T-helper 22 cell (primary cell): ENCODE measurements around the gene SH3GL1.
A peak's percentile ranks its signal among the peaks of the same experiment; 100 is the strongest.

Experiments
- DNase-seq: peaks from one replicate; pipeline ENCODE4 v3.0.0-alpha.2; 2020; ENCODE audit warnings: low read depth

Gene SH3GL1

DNA sequence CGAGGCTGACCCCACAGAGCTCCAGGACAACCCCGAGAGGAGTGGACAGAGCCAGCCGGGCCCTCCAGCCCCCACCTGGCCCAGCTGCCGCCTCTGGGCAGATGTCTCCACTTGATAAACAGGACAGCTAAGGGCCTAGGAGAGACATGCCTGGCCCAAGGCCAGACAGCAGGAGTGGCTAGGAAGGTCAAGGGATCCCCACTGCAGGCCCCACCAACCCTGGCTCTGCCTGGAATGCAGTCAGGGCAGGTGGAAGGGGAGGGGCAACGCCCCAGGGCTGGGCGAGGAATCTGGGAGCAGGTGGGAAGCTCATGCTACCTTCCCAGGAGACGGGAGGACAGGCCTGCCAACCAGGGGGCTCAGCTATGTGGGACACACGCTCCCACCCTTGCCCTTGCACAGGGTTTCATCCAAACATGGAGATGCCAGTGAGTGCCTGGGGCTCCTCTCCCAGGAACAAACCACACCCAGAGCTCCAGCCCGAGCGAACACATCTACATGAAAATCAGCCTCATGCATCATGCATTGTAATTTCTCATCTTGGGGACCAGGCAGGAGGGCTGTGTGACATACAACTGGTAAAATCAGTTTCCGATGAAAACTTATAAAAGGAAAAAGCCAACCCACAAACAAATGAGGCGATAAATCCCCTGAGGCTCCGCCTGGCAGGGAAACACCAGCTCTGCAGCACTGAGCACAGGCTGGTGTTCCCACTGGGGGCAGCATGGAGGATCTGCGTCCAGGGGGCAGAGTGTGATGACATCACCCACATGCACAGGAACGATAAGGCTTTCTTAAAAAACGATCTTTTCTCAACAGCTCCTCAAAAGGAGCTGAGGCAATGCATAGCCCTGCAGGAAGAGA is 25.0 kb downstream of the SH3GL1 start:
- DNase-seq = no peak

DNA sequence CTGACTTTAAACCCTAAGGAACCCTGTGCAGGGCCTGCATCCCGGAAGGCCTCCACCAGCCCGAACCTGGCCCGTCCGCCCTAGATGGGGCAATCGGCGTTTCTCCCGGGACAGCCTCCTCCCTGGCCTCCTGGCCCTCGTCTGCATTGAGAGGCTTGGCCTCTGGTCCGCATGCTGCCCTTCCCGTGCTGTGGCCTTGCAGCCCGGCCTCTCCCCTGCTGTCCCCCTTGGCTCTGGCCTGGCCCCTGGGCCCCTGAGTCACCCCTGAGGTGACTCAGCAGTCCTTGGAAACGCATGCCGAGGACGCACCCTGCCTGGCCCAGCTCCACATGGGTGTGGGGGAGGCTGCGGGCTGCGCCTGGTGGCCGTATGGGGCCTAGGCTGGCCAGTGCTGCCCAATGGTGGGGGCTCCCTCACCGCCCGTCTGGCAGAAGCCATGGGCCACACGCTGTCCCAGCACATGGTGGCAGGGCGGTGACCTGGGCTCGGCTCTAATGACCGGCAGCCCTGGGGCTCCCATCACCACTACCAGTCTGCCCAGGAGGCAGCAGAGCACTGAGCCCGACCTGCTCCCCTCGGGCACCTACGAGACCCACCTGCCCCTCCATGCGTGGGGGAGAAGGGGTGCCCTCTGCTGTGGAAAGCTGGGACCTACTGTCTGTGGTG is 25.7 kb downstream of the SH3GL1 start:
- no peak for DNase-seq

DNA sequence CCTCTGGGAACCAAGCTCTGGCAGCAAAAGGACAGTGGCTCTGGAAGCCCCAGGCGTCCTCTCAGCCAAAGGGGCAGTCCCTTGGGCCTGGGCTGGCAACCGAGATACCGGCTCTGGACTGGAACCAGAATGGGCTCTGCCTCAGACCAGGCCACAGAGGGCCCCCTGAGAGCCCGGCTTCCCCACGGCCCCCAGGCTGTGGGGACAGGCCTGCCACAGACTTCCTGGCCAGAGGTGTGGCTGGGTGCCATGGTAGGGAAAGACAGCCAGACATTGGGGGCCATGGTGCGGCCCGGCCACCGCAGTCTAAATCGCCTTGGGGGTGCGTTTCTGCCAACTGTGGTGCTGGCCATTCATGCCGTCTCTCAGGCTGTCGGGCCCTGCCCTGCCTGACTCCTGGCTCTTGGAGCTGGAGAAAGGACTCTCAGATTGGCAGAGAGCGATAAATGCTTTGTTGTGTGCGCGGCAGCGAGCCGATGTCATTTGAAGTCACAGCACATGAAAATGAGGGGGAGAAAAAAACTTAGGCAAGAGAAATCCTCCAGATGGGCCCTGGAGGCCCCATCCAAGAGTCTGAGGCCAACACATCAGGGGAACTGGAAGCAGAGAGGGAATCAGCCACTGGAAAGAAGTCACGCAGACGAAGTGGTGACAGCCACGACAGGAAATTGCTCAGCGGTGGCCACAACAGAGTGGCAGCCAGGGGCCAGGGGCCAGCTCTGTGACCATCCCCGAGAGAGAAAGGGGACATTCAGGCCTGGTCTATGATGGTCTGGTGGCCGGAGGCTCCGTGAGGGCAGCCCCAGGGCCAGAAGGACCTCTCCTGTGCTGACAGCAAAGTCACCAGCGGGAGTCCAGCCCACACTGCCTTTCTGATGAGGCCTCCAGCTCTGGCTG is 26.5 kb downstream of the SH3GL1 start:
- no peak for DNase-seq

DNA sequence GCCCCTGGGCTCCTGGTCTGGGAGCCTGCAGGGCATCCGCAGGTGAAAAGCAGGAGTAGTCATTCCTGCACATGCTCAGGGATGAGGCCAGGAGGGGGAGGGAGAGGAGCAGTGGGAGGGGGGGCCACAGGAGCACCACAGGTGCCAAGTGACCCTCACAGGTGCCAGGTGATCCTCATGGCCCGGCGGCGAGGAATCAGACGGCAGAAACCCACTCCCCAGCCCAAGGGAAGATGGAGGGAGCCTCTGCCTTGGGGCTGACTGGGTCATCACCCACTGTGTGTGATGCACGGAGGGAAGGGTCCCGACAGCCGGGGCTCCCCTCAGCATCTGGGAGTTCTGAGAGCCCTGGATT is 27.4 kb downstream of the SH3GL1 start:
- DNase-seq = no peak

DNA sequence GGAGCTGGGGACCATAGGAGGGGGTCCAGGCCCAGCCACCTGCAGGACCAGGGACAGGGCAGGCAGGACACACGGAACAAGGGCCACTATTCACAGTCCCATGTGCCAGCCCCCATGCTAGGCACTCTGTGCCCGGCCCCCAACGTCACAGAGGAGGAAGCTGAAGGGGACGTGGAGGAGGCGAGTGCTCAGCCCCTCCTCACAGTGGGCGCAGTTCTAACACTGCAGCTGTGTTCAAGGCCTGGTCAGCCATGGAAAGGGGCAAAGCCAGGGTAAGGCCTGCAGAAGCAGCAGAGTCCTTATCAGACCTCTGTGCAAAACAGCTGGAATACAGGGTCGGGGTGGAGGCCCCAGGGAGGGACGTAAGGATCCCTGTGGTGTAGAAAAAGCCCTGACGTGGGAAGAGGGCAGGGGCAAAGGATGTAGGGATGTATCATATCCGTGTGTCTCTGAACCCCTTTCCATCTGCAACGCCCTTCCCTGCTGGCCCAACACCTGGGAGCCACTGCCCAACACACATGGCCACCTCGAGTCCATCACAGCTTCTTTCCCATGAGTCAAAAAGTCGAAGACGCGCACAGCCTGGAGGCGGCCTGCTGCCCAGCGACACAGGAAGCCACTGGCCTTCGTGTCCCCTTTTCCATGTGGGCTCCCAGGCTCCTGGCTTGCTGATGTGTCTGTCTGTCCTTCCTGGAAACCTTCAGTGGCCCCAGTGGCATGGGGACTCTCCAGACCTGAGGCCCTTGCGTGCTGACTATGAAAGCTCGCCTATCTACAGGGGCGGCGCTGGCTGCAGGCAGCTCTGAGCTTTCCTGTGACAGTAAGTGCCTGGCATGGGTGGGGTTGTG is 28.0 kb downstream of the SH3GL1 start:
- DNase-seq = no peak

DNA sequence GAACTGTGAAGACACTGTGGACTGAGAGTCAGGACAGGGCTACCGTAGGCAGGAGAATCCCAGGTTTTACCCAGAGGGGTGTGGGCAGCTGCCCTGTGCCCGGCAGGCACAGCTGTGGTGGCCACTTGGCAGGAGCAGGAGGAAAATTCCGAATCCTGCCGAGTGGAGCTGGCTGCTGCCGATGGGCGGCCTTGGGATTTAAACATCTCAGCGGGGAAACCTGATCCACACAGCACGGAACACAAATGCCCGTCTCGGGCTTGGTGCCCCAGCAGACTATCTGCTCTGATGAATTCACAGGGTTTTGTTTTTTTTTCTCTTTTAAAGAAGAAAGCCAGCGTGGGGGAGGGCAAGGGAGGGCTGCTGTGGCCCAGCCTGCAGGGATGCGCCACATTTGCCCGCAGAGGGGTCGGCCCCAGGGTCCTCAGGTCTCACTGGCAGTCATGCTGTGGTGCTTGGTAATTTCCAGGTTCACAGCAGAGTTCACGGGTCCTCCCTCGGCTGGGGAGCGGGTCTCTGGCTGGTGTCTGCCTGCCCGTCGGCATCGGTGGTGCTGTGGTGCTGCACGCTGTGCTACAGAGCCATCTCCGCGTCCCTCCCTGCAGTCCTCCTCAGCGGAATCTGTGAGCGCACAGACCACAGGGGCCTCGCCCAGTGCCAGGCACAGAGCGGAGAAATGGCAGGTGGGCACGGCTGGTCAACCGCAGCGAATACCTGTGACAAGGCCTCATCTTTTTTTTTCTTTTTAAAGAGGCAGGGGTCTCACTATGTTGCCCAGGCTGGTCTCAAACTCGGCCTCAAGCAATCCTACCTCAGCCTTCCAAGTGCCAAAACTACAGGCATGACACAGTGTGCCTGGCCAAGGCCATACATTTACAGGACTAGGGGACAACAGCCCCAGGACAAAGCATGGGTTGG is 28.8 kb downstream of the SH3GL1 start:
- no peak for DNase-seq

DNA sequence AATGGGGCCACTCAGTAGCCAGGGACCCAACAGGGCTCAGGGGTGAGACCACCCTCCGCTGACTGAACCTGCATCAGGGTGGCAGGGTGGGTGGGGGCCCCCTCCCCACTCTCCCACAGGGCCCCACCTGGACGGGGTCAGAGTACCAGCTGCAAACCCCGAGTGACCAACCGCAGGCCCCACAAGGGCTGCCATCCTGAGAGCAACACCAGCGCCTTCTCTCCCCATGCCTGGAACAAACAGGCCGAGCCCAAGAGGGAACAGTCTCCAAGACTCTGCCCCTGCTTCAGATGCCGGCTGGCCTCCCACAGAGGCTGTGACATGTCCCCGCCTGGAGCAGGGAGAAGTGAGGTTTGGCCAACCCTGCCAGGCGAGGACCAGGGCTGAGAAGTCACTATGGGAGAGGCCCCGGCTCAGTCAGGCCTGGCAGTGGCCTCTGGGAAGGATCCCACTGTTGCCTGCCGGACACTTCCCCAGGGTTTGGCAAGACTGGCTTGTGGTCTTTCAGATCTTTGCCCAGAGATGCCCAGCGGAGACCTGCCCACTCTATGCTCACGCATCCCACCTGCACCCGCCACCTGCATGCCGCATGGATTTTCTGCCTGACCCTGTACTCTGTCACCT is 29.8 kb downstream of the SH3GL1 start:
- no peak for DNase-seq

DNA sequence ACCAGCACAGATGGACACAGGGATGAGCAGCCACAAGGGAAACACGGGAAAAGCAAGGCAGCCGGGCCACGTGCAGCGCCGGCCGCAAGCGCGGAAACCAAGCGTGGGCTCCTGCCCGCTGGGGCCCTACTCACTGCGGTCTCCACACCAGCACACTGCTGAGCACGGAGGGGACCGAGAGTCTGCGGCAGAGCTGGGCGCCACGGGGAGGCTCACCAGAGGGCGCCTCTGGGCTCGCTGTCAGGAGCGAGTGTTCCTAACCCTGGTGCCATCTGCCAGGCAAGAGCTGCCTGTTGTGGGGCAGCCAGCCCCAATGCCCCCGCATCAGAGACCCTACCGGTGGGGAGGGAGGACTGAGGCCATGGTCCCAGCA is 30.5 kb downstream of the SH3GL1 start:
- DNase-seq = peak; percentile 48

DNA sequence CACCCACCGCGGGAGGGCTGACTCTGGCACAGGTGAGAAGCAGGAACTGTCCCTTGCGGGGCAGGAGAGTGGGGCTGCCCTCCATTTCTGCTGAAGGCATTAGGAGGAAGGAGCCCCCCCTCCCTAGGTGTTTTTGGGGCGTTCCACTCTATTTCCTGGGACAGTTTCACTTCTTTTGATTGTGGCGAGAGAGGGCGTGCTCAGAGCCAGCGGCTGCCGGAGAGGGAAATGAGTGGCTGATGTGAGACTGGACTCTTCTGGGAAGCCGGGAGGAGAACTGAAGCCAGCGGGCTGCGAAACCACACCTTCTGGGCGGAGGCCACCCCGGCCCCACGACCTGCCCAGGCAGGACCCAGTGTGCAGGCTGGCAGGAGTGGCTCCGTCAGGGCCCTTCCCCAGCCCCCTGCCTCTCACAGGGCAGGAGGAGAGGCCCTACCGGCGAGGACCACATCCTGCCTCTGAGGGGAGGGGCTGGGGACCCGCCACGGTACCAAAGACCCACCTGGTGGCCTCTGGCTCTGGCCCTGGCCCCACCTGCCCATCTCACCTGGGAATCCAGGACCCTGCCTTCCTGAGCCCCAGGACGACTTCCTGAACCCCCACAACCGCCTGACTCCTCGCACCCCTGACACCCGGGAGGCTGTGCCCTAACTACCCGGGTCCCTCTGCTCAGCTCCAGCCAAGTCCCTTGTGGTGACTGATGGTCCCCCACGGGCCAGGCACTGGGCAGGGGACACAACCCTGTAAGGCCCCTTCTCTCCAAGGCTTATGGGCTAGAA is 31.0 kb downstream of the SH3GL1 start:
- peak; percentile 62 for DNase-seq

DNA sequence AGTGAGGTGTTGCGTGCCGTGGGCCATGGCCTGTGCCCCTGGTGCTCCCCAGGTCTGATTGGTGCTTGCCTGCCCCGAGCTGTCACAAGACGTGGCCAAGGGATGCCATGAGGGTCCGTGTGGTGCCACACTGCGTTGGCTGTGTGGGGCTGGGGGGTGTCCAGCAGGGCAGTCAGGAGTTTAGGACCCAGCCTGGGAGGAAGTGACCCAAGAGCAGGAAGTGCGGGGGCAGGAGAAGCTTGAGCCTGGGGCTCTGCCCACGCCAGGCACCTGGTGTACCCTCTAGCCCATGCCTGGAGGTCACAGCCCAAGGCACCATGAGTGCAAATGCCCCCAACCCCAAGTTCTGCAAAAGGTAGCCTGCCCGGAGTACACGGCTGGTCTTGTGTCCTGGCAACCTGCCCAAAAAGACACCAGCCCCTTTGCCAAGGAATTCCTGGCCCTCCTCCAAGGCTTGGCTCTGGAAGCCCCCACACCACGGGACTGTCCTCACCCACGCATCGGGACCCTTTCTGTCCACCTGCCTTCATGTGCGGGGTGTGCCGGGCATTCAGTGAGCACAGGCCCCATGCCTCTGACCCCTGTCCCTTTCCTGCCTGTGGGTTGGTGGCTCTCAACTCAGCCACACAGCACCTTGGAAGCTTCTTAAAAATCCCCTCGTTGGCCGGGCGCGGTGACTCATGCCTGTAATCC is 32.1 kb downstream of the SH3GL1 start:
- no peak for DNase-seq

DNA sequence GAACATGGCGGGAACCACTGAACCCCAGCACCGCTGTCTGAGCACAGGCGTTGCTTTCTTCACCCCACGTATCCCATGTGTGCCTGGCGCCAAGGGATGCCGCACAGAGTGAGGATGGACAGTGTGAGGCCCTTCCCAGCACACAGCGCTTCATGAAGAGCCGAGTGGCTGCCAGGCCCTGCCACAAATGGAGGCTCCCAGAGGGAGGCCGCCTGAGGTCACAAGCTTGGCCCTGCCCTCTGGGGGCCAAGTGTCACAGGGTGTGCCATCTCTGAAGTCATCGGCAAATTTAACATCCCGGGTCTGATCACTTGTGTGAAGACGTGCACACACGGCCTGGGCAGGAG is 32.6 kb downstream of the SH3GL1 start:
- DNase-seq = no peak

DNA sequence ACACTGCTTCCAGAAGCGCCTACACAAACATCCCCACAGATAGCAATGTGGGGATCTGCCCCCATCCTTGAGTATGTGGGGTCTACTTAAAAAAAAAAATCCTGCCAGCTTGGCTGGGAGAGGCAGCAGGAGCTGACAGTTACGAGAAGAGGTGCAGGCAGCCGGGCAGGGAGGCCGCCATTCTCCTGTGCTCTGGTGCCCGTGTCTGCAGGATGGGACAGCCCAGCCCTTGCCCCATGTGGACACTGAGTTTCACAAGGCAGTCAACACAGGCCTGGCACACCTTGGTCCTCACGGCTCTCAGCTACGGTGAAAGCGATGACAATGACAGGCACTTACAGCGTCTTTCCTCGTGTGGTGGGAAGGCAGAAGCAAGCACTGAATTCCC is 33.0 kb downstream of the SH3GL1 start:
- DNase-seq = no peak

DNA sequence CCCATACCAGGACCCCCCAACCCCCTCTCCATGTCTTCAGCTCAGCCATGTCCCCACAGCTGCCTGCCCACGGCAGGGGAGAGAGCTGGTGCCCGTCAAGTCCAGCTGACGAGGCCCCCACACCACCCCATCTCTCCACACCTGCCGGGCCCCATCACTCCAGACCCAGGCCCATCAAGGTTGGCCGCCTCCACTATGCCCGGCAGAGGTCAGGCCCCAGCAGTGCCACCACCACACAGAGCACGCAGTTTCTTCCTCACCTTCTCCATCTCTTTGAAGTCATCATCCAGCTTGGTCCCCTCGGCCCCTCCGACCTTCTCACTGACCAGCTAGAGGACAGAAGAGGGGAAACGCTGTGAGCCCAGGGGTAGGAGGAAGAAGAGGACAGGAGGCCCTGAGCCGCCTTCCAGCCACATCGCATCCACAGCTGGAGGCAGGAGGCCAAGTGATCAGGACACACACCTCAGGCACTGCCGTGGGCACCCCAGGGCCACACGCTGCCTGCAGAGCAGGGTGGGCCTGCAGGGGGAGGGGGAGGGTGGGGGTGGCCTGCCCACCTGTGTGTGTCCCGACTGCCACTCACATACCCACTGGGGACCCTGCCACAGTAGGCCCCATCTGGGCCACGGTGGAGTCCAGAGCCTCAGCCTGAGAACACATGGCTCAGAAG is 33.5 kb downstream of the SH3GL1 start:
- no peak for DNase-seq

DNA sequence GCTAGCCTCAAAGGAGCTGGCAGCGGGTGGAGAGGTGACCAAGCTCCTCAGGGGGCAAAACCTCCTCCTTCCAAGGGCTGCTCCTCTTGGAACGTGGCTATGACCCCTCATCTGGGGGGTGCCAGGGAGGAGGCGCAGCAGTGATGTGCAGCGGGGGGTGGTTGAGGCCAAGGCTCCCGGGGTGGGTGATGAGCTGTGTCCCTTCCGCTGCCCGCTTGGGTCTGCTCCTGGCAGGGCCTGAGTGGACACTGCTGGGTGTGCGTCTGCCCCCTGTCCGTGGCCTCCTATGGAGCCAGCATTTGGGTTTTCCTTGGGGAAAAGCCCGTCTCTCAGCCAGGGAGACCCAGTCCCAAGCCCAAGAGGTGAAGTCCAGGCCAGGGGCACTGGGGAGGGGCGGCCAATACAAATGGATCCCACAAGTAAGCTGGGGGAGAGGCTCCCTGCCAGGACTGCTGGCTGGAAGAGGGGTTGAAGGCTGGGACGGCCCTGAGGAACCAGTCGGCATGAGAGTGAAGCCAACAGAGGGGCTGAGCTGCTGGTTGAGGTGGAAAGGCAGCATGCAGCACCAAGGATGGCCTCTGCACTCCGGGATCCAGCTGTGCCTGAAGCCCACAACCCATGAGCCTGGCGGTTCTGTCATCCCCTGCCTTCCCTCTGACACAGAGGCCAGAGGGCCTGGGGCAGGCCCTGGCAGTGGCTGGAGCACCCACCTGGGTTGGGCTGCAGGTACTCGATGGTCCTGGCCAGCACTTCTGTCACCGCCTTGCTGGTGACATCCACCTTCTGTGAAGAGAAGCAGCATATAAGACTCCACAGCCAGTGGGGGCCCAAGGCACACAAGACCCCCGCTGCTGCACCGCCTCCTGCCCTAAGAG is 34.3 kb downstream of the SH3GL1 start:
- DNase-seq = no peak

DNA sequence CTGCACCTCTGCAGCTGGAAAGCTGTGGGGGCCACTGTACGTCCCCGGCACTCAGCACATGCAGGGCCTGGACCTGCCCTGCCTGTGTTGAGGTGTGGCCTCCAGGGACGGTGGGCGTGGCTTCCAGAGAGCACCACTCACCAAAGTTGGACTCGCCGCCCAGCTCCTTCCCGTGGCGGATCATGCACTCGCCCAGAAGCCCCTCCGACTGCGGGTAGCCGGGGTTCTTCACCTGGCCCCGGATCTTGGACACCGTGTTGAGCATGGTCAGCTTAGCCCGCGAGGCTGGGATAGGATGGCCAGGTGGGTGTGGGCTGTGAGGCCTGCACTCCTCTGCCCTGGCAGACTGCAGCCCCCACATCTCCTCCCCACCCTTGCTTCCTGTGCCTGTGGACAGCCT is 35.0 kb downstream of the SH3GL1 start:
- no peak for DNase-seq

DNA sequence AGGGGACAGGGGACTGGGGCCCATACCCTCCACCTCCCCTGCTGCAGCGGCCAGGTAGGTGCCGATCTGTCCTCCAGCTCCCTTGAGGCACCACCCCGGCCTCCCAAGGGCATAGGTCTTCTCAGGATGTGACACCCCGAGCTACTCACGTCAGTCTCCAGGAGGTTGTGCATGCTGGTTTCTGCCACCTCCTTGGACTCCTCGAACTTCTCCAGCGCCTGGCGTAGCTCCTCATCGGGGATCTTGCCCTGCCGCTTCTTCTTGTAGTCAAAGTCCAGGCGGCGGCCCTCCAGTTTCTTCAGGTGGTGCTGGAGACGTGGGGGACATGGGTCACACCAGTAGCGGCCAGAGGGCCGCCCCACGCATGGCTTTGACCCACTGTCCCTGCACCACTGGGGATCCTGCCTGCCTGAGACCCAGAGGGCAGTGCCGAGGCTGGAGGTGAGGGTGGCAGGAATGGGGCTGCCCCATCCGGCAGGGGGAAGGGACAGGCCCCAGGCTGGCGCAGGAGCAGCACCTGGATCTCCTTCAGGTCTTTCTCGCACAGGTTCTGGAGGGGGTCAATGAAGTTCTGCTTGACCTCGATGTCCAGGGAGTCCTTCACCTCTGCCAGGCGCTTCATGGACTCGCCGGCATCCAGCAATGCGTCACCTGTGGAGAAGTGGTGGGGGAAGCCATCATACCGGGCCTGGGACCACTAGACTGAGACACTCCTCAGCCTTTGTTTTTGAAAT is 36.6 kb downstream of the SH3GL1 start:
- DNase-seq = no peak
